ENCODE measurements around the gene KLRC4. TPM values are rescaled to one million over a fixed set of nuclear protein-coding genes. Genes with fewer than 3 reads are reported as not detected.
"Not testable (repeated sequence)": the region's sequence is repeated elsewhere in the genome, so short reads cannot be mapped to it uniquely, and the experiment has no call there.

KLRC4 gene
- total RNA-seq, 1 donor from 2014 or later, result not detected

DNA sequence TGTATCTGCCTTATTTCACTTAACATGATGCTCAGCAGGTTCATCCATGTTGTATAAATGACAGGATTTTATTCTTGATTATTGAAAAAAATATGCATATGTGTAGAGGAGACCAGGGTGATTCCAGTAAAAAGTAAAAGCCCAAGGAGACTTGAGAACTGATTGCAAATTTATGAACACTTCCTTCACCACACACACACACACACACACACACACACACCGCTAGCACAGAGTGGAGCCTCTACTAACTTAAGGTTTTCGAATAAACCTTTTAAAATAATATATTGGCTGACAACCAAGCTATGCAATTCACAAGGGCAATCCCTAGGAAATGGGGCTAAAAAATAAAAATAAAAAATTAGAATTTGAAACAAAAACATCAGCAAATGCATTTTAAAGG lies 11.4 kb downstream of the KLRC4 start:
- no peak for DNase-seq (ENCODE audit: low read depth)

DNA sequence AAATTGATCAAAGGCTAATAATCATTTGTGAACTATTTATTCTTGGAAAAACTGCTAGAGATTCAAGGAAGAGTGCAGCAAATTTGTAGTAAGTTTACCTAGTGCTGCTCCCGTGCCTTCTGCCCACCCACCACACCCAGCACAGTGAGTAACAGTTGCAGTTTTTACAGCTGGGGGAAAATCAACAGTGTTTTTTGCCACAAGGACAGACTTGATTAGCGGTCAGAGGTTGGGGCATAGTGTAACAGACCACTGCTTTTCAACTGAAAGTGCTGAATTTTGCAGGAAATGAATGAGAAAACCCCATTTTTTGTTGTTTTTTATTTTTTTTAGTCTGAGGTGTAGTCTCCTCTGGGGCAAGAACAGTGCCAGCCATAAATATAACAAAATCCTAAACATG lies 12.3 kb downstream of the KLRC4 start:
- no peak for DNase-seq (ENCODE audit: low read depth)

DNA sequence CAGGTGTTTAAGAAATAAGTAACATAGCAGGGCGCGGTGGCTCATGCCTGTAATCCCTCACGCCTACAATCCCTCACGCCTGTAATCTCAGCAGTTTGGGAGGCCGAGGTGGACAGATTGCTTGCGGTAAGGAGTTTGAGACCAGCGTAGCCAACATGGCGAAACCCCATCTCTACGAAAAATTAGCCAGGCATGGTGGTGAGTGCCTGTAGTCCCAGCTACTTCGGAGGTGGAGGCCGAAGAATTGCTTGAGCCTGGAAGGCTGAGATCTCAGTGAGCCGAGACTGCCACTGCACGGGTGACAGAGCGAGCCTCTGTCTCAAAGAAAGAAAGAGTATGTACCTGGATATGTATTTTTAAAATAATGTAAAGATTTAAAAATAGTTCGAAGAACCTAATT lies 13.4 kb downstream of the KLRC4 start:
- DNase-seq (ENCODE audit: low read depth), result not testable (repeated sequence)

DNA sequence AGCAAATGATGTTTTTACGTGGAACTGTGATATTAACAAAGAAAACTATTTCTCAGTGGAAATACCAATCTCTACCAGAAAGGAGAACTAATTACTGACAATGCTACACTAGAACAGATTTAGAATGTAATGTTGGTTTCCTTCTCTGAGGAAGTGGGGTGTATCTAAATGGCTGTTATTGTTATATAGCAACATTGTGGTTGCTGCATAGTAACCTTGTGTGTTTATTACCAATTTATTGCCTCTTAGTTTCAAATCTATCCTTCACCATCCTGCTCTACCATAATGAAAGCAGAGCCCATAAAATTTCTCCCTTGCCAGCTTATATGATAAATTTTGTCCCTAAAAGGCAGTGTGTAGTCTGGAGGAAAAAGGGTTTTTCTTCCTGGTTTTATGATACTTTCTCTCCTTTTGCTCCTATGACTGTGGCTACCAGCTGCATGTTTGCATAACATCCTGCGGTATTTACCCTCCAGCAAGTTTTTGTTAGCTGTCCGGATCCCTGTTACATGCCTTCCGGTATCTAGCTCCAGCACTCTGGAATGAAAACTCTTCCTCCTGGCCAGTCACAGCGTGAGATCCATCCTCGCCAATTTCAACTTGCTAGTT lies 14.1 kb downstream of the KLRC4 start:
- peak; percentile 83 for DNase-seq (ENCODE audit: low read depth)

DNA sequence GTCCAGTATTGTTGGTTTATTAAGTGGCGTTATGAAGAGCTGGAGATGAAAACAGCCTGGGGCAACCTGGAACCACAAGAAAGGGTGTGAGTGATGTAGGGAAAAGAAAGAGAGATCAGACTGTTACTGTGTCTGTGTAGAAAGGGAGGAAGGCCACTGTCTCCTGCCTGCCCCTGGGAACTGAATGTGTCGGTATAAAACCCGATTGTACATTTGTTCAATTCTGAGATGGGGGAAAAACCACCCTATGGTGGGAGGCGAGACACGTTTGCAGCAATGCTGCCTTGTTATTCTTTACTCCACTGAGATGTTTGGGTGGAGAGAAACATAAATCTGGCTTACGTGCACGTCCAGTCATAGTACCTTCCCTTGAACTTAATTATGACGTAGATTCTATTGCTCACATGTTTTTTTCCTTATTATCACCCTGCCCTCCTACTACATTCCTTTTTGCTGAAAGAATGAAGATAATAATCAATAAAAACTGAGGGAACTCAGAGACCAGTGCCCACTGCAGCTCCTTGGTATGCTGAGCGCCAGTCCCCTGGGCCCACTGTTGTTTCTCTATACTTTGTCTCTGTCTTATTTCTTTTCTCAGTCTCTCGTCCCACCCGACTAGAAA lies 14.9 kb downstream of the KLRC4 start:
- not testable (repeated sequence) for DNase-seq (ENCODE audit: low read depth)

- DNase-seq (ENCODE audit: low read depth), result no peak
Measured at GRCh38 chr12:10393291-10393690, 16.3 kb downstream of the KLRC4 start.

- peak; percentile 98 for DNase-seq (ENCODE audit: low read depth)
Measured at GRCh38 chr12:10392394-10392930, 17.1 kb downstream of the KLRC4 start.

DNA sequence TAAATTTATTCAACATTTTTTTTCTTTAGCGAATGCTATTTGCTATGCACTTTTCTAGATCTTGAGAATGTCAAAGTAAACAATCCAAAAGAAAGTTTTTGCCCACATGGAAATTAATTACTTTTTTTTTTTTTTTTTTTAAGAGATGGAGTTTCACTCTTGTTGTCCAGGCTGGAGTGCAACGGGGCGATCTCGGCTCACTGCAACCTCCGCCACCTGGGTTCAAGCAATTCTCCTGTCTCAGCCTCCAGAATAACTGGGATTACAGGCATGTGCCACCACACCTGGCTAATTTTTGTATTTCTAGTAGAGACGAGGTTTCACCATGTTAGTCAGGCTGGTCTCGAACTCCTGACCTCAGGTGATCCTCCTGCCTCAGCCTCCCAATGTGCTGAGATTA lies 18.6 kb downstream of the KLRC4 start:
- not testable (repeated sequence) for DNase-seq (ENCODE audit: low read depth)

DNA sequence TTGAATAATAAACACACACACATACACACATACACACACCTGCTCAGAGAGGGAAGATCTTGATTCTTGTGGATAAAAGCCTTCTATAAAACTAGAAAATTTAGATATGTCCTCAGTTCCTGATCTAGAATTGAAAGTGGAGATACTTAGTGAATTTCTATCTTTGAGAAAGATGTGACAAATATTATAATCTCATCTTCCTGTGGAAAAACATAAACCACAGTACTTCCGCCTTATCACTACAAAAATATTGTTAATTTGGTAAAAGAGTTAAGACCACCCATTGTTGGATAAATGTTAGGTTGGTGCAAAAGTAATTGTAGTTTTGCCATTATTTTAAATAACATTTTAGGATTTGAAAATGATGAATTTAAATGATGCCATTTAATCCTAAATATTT lies 19.7 kb downstream of the KLRC4 start, which contains the start of gene KLRK1:
TSS of gene KLRK1 (minus strand) at position 138 of the 400 bp plus-strand sequence. CDS start 1,231 bp downstream, outside the sequence.
- no peak for DNase-seq (ENCODE audit: low read depth)

- no peak for DNase-seq (ENCODE audit: low read depth)
Measured at GRCh38 chr12:10388624-10389413, 20.7 kb downstream of the KLRC4 start.

- not testable (repeated sequence) for DNase-seq (ENCODE audit: low read depth)
Measured at GRCh38 chr12:10387498-10387897, 22.1 kb downstream of the KLRC4 start.

GRCh38 chr12:10386857-10387256 lies 22.7 kb downstream of the KLRC4 start:
- no peak for DNase-seq (ENCODE audit: low read depth)

DNA sequence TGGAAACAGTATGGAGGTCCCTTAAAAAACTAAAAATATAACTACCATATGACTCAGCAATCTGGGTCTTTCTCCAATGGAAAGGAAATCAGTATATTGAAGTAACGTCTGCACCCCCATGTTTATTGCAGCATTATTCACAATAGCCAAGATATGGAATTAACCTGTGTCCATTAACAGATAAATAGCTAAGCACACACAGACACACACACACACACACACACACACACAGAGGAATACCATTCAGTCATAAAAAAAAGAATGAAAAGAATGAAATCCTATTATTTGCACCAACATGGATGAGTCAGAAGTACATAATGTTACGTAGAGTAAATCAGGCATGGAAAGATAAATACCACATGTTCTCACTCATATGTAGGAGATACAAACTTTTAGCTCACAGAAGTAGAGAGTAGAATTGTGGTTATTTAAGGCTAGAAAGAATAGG lies 24.4 kb downstream of the KLRC4 start:
- DNase-seq (ENCODE audit: low read depth), result no peak

GRCh38 chr12:10384191-10384590 lies 25.4 kb downstream of the KLRC4 start:
- DNase-seq (ENCODE audit: low read depth), result no peak

GRCh38 chr12:10381928-10382628 lies 27.5 kb downstream of the KLRC4 start:
- DNase-seq (ENCODE audit: low read depth), result peak; percentile 11

GRCh38 chr12:10378737-10379136 lies 30.8 kb downstream of the KLRC4 start:
- peak; percentile 75 for DNase-seq (ENCODE audit: low read depth)

GRCh38 chr12:10374624-10375018 lies 34.9 kb downstream of the KLRC4 start:
- no peak for DNase-seq (ENCODE audit: low read depth)

GRCh38 chr12:10372559-10372958 lies 37.0 kb downstream of the KLRC4 start:
- no peak for DNase-seq (ENCODE audit: low read depth)

GRCh38 chr12:10371893-10372535 lies 37.5 kb downstream of the KLRC4 start:
- DNase-seq (ENCODE audit: low read depth), result not testable (repeated sequence)

- no peak for DNase-seq (ENCODE audit: low read depth)
Measured at GRCh38 chr12:10369557-10370415, 39.8 kb downstream of the KLRC4 start.
